Heart right ventricle (tissue), 16 donors: Measurements from ENCODE around the gene SMIM12. TPM values are rescaled to one million over a fixed set of nuclear protein-coding genes. Genes with fewer than 3 reads are reported as not detected.

Experiments used
- ATAC-seq, 8 donors: fragments of 200-7000 bp; cut with Tn5 transposase; one replicate each; pipeline ENCODE4 v1.9.1; 2020; ENCODE audit warnings: mild to moderate bottlenecking in 8 of 8, moderate library complexity in 8 of 8, moderate number of reproducible peaks in 1 of 8
- DNase-seq, 2 donors: peaks; one replicate each; pipeline ENCODE4 v3.0.0-alpha.2; 2020
- H3K27ac ChIP-seq, 10 donors: fragments of 200-600 bp; sonication (generic) in 2 of 10; one replicate each; pipeline versions ENCODE4 v1.5.0 to v1.8.0; 2020 to 2022; ENCODE audit warnings: mild to moderate bottlenecking in 3 of 10
- H3K27me3 ChIP-seq, 7 donors: fragments of 200-600 bp; one replicate each; pipeline ENCODE4 v1.8.0; 2021 to 2022; ENCODE audit warnings: mild to moderate bottlenecking in 2 of 7
- H3K36me3 ChIP-seq, 9 donors: fragments of 200-600 bp; sonication (generic) in 1 of 9; one replicate each; pipeline versions ENCODE4 v1.5.0 to v1.8.0; 2020 to 2022; ENCODE audit warnings: mild to moderate bottlenecking in 2 of 9
- H3K4me1 ChIP-seq, 9 donors: fragments of 200-600 bp; sonication (generic) in 1 of 9; one replicate each; pipeline versions ENCODE4 v1.5.0 to v1.8.0; 2020 to 2022; ENCODE audit warnings: mild to moderate bottlenecking in 4 of 9
- H3K4me3 ChIP-seq, 10 donors: fragments of 200-600 bp; sonication (generic) in 2 of 10; one replicate each; pipeline versions ENCODE4 v1.5.0 to v1.8.0; 2020 to 2022; ENCODE audit warnings: mild to moderate bottlenecking in 7 of 10, moderate library complexity in 2 of 10
- H3K9me3 ChIP-seq, 11 donors: fragments of 200-600 bp in 10 of 11; sonication (generic) in 2 of 11; one replicate each; pipeline versions ENCODE4 v1.5.0 to v1.8.0; 2013 to 2022; ENCODE audit warnings: mild to moderate bottlenecking in 2 of 11, control low read depth in 1 of 11, moderate library complexity in 1 of 11
- WGBS, 2 donors: extraction: QIAGEN DNeasy Blood & Tissue Kit; methylation state at CpG; one replicate each; pipeline ENCODE4 v1.1.7; 2013; ENCODE audit warnings: inconsistent platforms in 1 of 2; 5-methylcytosine and 5-hydroxymethylcytosine counted together
- intact Hi-C, 10 donors: fragments of 100-400 bp; cut with DNase I; formaldehyde crosslinking; loops; one replicate each; pipeline versions ENCODE4 v1.11.1 to v1.14.2; 2022
- polyA plus RNA-seq, 2 donors: library from polyadenylated mRNA; stranded (reverse); fragments of 200-250 nt; gene quantifications; one replicate each; pipeline ENCODE4 v1.2.3, GENCODE V29; 2013
- total RNA-seq, 10 donors: library from RNA; stranded (reverse); fragmentation: NEBNext Ultra II Directional in 3 of 10; extraction: Animal tissue kit (Norgen Biotek cat#: 25700) in 3 of 10; gene quantifications; one replicate each; pipeline versions ENCODE4 v1.2.1 to v1.2.4, GENCODE V29; 2021 to 2023
- TF ChIP-seq, protein P1 (sequence below), 9 donors: fragments of 200-600 bp; sonication (generic) in 2 of 9; IDR thresholded peaks; one replicate each; pipeline versions ENCODE4 v1.5.0 to v1.8.0; 2021 to 2022; ENCODE audit warnings: antibody characterized with exemption in 9 of 9, mild to moderate bottlenecking in 5 of 9, moderate library complexity in 1 of 9
- donor health status: Arrhythmogenic right ventricular cardiomyopathy.
- donor health status: ischemic (EF 13 %, LVEDD 7.1; RV severe dilation, severe dysfunction).
- donor health status: healthy with polysubstance abuse.
- donor health status: DM: no; HTN: yes; CAD: no.
- donor health status: DM: no; HTN: no; CAD: no.
- donor health status: ischemic (EF 25% LVEDD 6.9; RV normal size, moderate dysfunction).
- donor health status: ischemic (EF 25% LVEDD 5.7; RV mildly dilated, moderate dysfunction).
- donor health status: healthy.
- donor health status: DM: yes; HTN: yes; CAD: no.
- donor health status: Ischemic cardiomyopathy.
- donor health status: ischemic (EF 35%, LVEDD 5.7; RV mildly dilated, moderate dysfunction).
- donor health status: nonischemic (EF 11% LVEDD 7.7; RV severe dilation, severe dysfunction).
- donor health status: DM: yes; HTN: yes; CAD: no.
- donor health status: PGD.
- donor health status: ischemic (EF 29% LVEDD 5.4; RV normal size, mild dysfunction).
- donor health status: nonischemic (EF 23%, LVEDD 6.1; RV moderate dilation, normal function).

Gene SMIM12
- total and polyA plus RNA-seq, 12 donors: 9.7 to 78.1 (median 43.7) TPM

DNA sequence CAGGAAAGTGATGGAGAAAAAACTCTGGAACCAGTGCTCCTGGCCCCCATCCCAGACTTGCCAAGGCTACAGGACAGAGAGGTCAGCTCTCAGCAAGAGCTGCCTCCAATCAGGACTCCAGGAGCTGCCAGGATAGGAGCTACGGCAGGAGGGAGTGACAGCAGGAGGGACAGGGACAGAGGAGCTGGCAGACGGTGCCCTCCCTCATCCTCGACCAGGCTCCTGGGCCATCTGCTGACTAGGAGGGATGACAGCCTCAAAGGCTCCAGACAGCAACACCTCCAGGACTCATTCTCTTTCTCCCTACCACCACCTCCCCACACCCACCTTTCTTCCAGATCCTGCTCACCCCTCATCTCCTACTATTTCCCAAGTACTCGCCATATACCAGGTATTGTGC, 47.2 kb upstream of the SMIM12 start:
- H3K9me3 ChIP-seq: no peaks in the 10 kb centered on the region
- 53 to 56% methylated on average over 4 of the region's 4 CpGs for WGBS, 2 donors
- H3K27me3 ChIP-seq: peaks cover 0 to 13% (median under 1%) of the 10 kb centered on the region in 7 donors
- DNase-seq (no peak), ATAC-seq (no peak)
- no peaks in the 10 kb centered on the region for H3K4me1 ChIP-seq
- H3K27ac ChIP-seq: no peak overlapping the region
- no peak overlapping the region for H3K4me3 ChIP-seq
- intact Hi-C loops: no loop called here
- H3K36me3 ChIP-seq: no peaks in the 10 kb centered on the region
- TF ChIP-seq, protein P1, sequence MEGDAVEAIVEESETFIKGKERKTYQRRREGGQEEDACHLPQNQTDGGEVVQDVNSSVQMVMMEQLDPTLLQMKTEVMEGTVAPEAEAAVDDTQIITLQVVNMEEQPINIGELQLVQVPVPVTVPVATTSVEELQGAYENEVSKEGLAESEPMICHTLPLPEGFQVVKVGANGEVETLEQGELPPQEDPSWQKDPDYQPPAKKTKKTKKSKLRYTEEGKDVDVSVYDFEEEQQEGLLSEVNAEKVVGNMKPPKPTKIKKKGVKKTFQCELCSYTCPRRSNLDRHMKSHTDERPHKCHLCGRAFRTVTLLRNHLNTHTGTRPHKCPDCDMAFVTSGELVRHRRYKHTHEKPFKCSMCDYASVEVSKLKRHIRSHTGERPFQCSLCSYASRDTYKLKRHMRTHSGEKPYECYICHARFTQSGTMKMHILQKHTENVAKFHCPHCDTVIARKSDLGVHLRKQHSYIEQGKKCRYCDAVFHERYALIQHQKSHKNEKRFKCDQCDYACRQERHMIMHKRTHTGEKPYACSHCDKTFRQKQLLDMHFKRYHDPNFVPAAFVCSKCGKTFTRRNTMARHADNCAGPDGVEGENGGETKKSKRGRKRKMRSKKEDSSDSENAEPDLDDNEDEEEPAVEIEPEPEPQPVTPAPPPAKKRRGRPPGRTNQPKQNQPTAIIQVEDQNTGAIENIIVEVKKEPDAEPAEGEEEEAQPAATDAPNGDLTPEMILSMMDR (IDR thresholded peaks at IDR 0.05): no peak

DNA sequence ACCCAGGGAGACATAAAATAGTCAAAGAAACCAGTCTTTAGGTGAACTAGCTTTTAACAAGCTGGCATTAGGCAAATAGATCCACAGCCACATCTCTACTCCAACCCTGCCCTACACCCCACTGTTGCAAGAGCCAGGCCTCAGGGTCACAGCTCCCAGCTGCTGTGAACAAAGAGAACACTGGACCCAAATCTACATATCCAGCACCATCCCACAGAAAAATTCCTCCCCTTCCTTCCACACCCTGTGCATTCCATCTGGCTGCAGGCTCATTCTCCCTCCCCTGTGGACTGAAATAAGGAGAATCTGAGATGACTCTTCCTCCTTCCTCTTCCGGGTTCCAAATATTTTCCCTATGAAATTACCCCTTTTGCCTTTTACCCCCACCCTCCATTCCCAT, 46.7 kb upstream of the SMIM12 start:
- Histone ChIP-seq H3K9me3 (no peaks in the 10 kb centered on the region), H3K27me3 (peaks cover 0 to 17% (median 5%) of the 10 kb centered on the region in 7 donors), H3K27ac (no peak overlapping the region), H3K36me3 (no peaks in the 10 kb centered on the region), H3K4me3 (no peak overlapping the region), H3K4me1 (no peaks in the 10 kb centered on the region)
- intact Hi-C loops: no loop called here
- TF ChIP-seq, protein P1 (IDR thresholded peaks at IDR 0.05): no peak
- ATAC-seq (no peak), DNase-seq (no peak)
- WGBS, 2 donors: 76 to 80% methylated on average over 1 of the region's 1 CpG

DNA sequence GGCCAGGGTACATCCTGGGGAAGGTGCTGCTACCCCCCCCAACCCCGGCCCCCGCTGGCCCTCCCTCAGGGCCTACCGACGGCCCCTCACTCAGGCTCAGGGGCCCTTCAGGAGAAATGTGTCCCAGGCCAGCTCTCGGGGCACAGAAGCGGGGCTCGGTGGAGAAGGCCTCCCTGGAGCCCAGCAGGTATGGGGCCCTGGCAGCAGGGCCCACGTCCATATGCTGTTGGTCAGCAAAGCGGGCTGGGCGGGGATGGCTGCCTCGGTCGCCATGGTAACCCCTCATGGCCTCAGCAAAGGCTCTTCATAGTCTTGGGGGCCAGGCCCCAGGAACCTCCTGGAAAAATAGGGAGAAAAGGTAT, 45.5 kb upstream of the SMIM12 start:
- TF ChIP-seq, protein P1 (IDR thresholded peaks at IDR 0.05): no peak
- H3K4me1 ChIP-seq: no peaks in the 10 kb centered on the region
- H3K27me3 ChIP-seq: peaks cover 0 to 23% (median 10%) of the 10 kb centered on the region in 7 donors
- DNase-seq (no peak), ATAC-seq (no peak)
- H3K4me3 ChIP-seq: no peak overlapping the region
- intact Hi-C loops: no loop called here
- 85 to 86% methylated on average over 12 of the region's 12 CpGs for WGBS, 2 donors
- no peak overlapping the region for H3K27ac ChIP-seq
- H3K9me3 ChIP-seq: no peaks in the 10 kb centered on the region
- no peaks in the 10 kb centered on the region for H3K36me3 ChIP-seq

DNA sequence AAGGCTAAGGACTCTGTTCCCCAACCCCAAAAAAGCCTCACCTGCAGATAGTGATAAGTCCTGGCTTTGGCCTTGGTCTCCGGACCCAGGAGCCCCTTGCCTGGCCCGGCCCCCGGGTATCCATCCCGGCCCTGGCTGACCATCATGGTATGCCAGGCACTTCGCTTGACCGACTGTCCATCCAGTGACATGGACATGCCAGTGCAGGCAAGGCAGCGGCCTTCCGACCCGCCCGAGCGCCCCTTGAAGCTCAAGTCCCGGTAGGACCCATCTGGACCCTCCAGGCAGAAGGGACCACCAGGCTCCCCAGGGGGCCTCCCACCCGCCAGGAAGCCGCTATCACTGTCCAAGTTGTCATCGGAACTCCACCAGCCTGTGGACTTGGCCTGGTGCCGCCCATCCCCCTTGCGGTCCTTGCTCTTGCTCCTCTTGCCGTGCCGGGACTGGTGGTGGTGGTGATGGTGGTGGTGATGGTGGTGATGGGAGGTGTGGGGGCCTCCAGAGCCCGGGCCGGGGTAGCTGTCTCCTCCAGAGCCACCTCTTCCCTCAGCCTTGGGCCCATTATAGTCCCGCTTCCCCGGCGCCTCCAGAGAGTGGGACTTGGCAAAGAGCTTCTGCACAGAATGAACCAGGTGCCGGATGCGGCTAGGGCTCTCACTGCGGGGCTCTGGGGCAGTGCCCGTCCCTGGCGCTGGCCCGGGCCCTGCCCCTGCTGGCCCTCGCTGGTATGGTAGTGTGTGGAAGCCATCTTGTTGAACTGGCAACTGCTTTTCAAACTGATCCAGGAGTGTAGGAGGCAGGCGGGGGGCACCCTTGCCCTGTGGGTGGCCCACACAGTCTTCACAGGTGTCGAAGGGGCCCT, 44.9 kb upstream of the SMIM12 start:
- Histone ChIP-seq H3K4me3 (no peak overlapping the region), H3K4me1 (no peaks in the 10 kb centered on the region), H3K27ac (no peak overlapping the region), H3K36me3 (no peaks in the 10 kb centered on the region), H3K27me3 (peaks cover 0 to 23% (median 11%) of the 10 kb centered on the region in 7 donors), H3K9me3 (no peaks in the 10 kb centered on the region)
- 88 to 89% methylated on average over 33 of the region's 33 CpGs for WGBS, 2 donors
- no peak for ATAC-seq
- DNase-seq: no peak
- TF ChIP-seq, protein P1 (IDR thresholded peaks at IDR 0.05): no peak
- intact Hi-C loops: no loop called here
